Stimulated activated naive CD8-positive, alpha-beta T cell treated with anti-CD3 and anti-CD28 coated beads, Interleukin-15, amount 100 ng/mL, for 72 hours (primary cell): ENCODE results near the gene ANAPC13.

Source experiments
- ATAC-seq: fragments of 150-1000 bp; cut with Tn5 transposase; 2 replicates; pipeline ENCODE4 v1.10.0; 2021; ENCODE audit warnings: mild to moderate bottlenecking, moderate library complexity
- DNase-seq, 2 donors: peaks; one replicate each; pipeline ENCODE4 v3.0.0; 2021 to 2022
- H3K27ac Mint-ChIP-seq, 2 donors: one replicate each; pipeline ENCODE4 v1.8.0; 2022; ENCODE audit warnings: mild to moderate bottlenecking in 2 of 2, mixed read lengths in 2 of 2, moderate library complexity in 2 of 2
- H3K27me3 Mint-ChIP-seq: one replicate; pipeline ENCODE4 v1.8.0; 2022; ENCODE audit warnings: mixed read lengths
- H3K4me1 Mint-ChIP-seq: one replicate; pipeline ENCODE4 v1.8.0; 2022; ENCODE audit warnings: mild to moderate bottlenecking, mixed read lengths
- H3K4me3 Mint-ChIP-seq, 2 donors: one replicate each; pipeline ENCODE4 v1.8.0; 2022; ENCODE audit warnings: mild to moderate bottlenecking in 2 of 2, mixed read lengths in 2 of 2, moderate library complexity in 1 of 2
- H3K9me3 Mint-ChIP-seq, 2 donors: one replicate each; pipeline ENCODE4 v1.8.0; 2022; ENCODE audit warnings: mixed read lengths in 2 of 2

ANAPC13 gene

DNA sequence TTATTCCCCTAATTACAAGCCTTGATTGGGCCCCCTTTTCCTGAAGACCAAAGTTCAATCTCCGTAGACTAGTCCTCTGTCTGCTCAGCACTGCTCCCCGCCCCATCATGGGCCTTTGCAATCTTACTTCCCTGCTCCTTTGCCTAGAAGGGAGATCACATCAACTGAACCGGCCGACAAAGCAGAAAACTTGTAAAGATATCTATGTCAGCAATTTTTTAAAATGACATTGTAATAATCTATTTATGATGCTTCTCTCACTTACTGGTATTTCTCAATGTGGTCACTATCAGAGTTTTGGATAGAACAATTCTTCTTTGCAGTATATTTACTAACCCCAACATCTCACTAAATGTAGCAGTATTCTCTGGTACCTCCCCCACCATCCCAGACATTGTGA is 17.3 kb downstream of the ANAPC13 start:
- no peaks in the 10 kb centered on the region for H3K4me1 Mint-ChIP-seq
- DNase-seq (no peak), ATAC-seq (no peak)
- no peak overlapping the region for H3K27ac Mint-ChIP-seq
- H3K9me3 Mint-ChIP-seq, result no peaks in the 10 kb centered on the region
- no peaks in the 10 kb centered on the region for H3K27me3 Mint-ChIP-seq
- H3K4me3 Mint-ChIP-seq, result no peak overlapping the region

DNA sequence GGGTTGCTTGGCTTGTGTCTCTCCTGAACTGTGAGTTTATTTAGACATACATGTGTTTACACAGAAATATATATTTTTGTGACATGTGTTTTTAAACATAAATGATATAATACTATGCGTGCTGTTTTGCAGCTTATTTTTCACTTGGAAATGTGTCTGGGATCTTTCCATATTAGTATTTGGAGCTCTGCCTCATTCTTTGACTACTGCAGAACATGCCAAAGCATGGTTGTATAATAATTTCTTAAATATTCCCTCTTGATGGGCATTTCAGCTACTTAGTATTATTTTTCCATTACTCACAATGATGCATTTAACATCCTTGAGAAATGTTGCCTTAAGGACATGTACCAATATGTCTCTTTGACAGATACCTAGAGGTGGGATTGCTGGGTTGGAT is 19.5 kb downstream of the ANAPC13 start:
- no peak overlapping the region for H3K4me3 Mint-ChIP-seq
- no peaks in the 10 kb centered on the region for H3K9me3 Mint-ChIP-seq
- no peak overlapping the region for H3K27ac Mint-ChIP-seq
- ATAC-seq, result no peak
- peaks cover 15% of the 10 kb centered on the region for H3K27me3 Mint-ChIP-seq
- no peak for DNase-seq
- H3K4me1 Mint-ChIP-seq, result no peaks in the 10 kb centered on the region

DNA sequence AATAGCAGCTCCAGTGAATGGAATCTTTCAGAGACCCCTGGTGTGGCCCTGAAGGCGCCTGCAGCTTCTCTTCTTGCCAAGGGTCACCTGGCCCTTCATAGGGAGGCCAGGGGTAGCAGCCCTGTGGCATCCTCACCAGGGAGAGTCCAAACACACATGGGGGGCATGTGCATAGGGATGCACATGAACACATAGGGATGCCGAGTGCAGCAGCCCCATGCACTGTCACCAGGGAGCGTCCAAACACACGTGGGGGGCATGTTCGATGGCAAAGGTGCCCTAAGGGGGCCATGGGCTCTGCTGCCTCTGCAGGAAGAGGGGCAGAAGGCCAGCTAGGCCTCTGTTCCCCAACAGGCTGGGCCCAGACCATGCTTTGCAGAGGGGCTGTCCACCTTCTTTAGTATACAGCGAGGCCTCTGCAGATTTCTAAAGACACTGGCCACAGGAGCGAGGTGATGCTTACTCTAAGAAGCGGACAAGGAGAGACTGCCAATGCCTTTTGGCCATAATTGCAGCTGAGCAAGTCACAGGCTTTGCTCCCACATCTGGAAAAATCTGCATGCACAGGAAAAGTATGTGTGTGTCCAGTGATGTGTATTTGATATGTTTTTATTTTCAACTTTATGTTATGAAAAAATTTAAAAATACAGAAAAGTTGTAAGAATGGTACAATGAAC is 21.0 kb downstream of the ANAPC13 start:
- DNase-seq (no peak), ATAC-seq (no peak)
- H3K4me3 Mint-ChIP-seq, result no peak overlapping the region
- H3K4me1 Mint-ChIP-seq, result no peaks in the 10 kb centered on the region
- peaks cover 24% of the 10 kb centered on the region for H3K27me3 Mint-ChIP-seq
- H3K9me3 Mint-ChIP-seq, result no peaks in the 10 kb centered on the region
- H3K27ac Mint-ChIP-seq, result no peak overlapping the region

DNA sequence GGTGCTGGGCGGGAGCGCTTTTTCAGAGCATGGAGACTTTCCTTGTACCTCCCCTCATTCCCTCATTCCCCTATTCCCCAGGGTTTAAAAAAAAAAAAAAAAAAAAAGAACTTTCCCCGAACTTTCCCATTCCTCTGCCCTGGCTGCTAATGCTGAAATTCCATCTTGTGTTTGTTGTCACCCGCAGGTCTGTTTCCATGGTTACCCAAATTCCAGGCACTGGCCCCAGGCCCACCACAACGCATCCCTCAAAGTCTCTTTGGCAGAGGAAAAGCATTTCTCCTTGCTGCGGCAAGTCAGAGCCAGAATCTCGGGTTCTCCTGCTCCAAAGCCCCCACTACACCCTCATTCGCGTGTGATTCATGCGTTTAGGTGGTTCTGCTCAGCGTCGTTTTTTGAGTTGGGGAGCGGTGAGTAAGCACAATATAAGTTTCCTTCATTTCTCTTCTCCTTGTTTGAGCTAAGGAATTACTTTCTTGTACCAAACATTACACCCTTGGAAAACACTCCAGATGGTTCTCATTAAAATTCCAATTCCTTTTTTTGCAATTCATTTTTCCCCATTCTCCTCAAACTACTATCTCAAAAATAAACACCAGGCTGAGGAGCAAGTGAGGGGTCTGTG is 21.6 kb downstream of the ANAPC13 start:
- DNase-seq, result no peak
- Mint-ChIP-seq H3K27ac (no peak overlapping the region), H3K9me3 (no peaks in the 10 kb centered on the region), H3K4me1 (no peaks in the 10 kb centered on the region), H3K4me3 (no peak overlapping the region), H3K27me3 (peaks cover 29% of the 10 kb centered on the region)
- ATAC-seq, result no peak

DNA sequence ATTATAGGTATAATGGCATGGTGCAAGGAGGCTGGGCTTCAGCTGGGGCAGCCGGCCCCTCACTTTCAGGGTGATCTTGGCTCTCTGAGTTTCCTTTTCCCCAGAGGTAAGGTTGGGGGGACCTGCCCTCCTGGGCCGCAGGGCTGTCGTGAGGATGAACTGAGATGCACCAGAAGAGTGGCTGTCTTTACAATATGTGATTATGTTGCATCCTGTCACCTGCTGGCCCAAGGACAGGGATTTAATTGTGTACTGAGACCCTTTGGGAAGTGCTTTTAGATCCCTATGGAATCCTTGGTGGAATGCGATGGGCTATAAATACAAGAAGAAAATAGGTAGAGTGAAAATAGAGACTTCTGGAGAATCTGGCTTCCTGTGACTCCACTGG is 22.1 kb downstream of the ANAPC13 start:
- Mint-ChIP-seq H3K27ac (no peak overlapping the region), H3K4me1 (no peaks in the 10 kb centered on the region), H3K27me3 (peaks cover 29% of the 10 kb centered on the region), H3K4me3 (no peak overlapping the region), H3K9me3 (no peaks in the 10 kb centered on the region)
- DNase-seq, result no peak
- no peak for ATAC-seq

DNA sequence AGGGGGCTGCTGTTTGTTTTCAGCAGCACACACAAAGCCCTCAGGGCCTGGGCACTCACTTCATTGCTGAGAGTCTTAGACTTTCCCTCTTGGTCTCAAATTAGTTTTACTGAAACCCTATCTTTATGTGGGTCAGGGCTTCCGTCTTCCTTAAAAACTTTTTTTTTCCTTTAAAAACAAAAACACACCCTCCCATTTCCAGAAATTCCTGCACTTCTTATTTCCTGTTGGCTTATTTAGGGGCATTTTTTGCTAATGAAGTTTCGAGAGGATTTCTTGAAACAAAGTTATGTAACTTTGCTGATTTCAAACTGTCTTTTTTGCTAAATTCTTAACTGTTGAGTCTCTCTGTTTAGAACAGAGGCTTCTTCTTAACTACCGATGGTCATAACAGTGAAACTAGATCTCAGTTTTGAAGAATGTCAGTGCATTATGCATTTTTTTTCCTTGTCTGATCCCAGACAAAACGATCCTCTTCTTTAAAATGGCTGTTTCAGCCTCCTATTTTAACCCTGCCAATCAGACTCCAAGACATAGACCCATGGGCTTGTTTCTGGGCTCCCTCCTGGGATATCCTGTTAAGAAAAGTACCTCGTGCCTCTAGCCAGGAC is 23.3 kb downstream of the ANAPC13 start:
- ATAC-seq, result no peak
- DNase-seq, result no peak

DNA sequence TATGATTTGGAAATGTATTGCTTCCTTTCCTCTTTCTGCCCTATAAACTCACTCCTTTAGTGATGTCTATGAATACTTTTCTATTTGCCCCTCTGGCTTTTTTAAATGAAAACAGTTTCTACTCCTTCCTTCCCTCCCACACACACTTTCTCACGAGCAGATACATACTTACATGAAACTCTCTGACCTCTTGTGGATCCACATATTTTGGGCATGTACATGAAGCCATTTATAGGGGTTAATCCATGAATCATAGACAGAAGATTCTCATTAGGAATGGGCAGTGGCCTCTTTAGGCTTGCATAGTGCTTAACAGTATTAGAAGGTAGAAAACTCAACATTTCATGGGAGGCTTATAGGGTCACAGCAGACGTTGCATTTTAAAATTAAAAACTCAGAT is 24.8 kb downstream of the ANAPC13 start:
- DNase-seq (no peak), ATAC-seq (no peak)
- H3K27me3 Mint-ChIP-seq, result peaks cover 44% of the 10 kb centered on the region
- no peaks in the 10 kb centered on the region for H3K4me1 Mint-ChIP-seq
- no peak overlapping the region for H3K27ac Mint-ChIP-seq
- H3K4me3 Mint-ChIP-seq, result no peak overlapping the region
- H3K9me3 Mint-ChIP-seq, result no peaks in the 10 kb centered on the region

More for the DNA sequence above, 23.3 kb downstream of the ANAPC13 start:
- Mint-ChIP-seq H3K4me1 (no peaks in the 10 kb centered on the region), H3K27ac (peak overlapping the region in 1 of 2 donors; percentile 74), H3K4me3 (no peak overlapping the region), H3K27me3 (peaks cover 39% of the 10 kb centered on the region), H3K9me3 (no peaks in the 10 kb centered on the region)

DNA sequence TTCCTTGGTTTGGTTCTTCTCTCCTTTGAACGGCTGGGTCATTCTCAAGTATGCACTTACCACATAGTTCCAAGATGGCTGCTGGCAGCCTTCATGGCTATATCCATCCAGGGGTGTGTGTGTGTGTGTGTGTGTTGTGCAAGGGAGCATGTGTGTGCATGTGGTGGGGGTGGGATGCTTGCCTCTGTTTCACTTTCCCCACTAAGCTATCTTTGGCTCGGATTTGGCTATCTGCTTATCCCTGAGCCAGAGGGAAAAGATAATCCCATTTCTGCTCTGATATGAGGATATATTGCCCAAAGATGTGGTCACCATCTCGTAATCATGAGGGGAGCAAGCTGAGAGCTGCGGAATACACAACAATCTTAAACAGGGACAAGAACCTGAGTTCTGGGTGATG is 26.2 kb downstream of the ANAPC13 start:
- no peak for DNase-seq
- H3K27me3 Mint-ChIP-seq, result peaks cover 44% of the 10 kb centered on the region
- no peak overlapping the region for H3K4me3 Mint-ChIP-seq
- no peak for ATAC-seq
- no peak overlapping the region for H3K27ac Mint-ChIP-seq
- no peaks in the 10 kb centered on the region for H3K4me1 Mint-ChIP-seq
- no peaks in the 10 kb centered on the region for H3K9me3 Mint-ChIP-seq

DNA sequence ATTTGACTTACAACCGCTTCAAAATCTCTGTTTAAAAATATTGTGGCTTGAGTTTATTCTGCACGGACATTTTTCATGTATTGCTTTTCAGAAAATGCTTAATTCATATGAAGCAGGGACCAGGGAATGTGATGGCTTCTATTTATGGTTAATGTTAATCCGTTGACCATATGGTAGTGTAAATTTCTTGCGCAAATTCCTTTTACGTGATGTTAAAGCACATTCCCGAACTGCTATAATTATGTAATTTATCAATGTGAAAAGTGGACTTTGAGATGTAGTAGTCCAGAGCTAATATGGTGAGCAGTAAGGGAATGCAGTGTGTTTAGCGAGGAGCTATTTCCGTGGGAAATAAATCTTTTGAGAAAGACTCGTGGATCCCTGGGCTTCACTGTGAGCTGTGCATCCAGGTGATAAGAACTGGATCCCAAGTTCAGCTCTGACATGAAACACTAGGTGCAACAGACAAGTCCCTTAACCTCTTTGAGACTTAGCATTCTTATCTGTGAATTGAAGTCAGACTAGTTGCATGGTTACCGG is 27.3 kb downstream of the ANAPC13 start:
- no peak for DNase-seq
- Mint-ChIP-seq H3K4me3 (no peak overlapping the region), H3K27me3 (peaks cover 44% of the 10 kb centered on the region), H3K4me1 (no peaks in the 10 kb centered on the region), H3K27ac (no peak overlapping the region), H3K9me3 (no peaks in the 10 kb centered on the region)
- no peak for ATAC-seq

DNA sequence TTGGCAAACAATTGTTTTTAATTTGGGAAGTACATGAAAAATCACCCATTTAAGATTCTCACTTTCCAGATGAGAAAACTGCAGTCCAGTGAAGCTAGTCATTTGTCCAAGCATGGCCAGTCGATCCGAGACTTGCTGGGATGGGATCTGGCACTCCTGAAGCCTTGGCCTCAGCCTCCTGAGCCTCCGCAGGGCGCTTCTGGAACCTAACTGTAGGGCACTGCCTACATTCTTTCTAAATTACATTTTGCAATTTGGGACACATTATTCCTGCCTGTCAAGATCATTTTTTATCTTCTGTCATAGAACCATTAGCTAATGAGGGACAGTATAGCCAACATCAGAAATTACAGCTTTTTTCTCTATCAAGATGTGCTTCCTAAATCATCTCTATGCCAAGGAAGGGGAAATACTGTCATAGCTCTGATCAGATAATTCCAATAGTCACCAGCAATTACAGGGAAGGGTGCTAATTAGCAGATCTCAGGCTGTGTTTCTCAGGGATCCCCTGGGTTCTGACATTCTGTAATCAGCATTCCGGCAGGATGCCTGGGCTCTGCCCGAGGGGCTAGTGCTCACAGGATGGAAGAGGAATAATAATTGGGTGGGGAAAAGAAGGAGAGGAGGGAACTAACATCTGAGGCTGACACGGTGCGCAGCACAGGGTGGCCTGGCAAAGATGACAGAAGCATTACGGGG is 28.3 kb downstream of the ANAPC13 start:
- no peaks in the 10 kb centered on the region for H3K9me3 Mint-ChIP-seq
- H3K27me3 Mint-ChIP-seq, result peaks cover 35% of the 10 kb centered on the region
- H3K4me3 Mint-ChIP-seq, result no peak overlapping the region
- ATAC-seq (no peak), DNase-seq (no peak)
- H3K4me1 Mint-ChIP-seq, result no peaks in the 10 kb centered on the region
- H3K27ac Mint-ChIP-seq, result no peak overlapping the region

DNA sequence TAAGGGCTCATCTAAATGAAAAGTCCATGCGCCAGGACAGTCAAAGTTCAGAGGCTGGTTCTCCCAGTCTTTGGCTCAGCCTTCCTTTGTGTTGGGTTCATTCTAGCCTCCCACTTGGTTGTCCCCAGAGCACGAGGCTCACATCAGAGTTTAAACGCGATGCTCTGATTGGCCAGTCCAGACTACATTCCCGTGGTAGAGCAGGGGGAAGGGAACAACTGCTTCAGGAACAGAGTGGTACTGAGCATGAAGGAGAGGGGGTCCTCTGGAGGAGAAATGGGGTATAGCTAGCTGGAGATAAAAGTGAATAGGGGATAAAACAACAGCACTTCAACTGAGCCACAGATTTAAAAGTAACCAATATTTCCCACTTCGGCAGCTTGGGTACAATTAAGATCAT is 32.2 kb downstream of the ANAPC13 start:
- no peak overlapping the region for H3K4me3 Mint-ChIP-seq

DNA sequence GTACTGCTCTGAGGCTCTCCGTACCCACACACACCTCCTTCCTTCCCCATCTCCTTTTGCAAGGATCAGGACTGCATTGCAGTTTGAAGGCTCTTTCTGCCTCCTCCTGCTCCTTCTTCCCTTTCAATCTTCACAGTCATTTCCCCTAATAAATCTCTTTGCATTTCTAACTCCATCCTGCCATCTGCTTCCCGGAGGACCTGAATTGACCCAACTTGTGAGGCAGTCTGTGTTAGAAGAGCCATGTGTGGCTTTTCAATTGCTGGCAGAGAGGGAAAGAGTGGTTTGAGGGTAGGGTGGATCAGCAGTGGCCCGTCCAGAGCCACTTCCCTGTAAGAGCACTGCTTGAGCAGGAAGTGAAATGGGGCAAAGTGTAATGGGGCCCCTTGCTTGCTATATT is 35.8 kb downstream of the ANAPC13 start:
- DNase-seq (no peak), ATAC-seq (no peak)
- H3K27ac Mint-ChIP-seq, result no peak overlapping the region
- peaks cover 0 to 11% of the 10 kb centered on the region in 2 donors for H3K9me3 Mint-ChIP-seq
- peaks cover 36% of the 10 kb centered on the region for H3K27me3 Mint-ChIP-seq
- no peaks in the 10 kb centered on the region for H3K4me1 Mint-ChIP-seq
- H3K4me3 Mint-ChIP-seq, result no peak overlapping the region

More for the DNA sequence above, 32.2 kb downstream of the ANAPC13 start:
- Mint-ChIP-seq H3K9me3 (no peaks in the 10 kb centered on the region), H3K27ac (no peak overlapping the region), H3K27me3 (peaks cover 20% of the 10 kb centered on the region), H3K4me1 (no peaks in the 10 kb centered on the region)
- ATAC-seq (no peak), DNase-seq (no peak)

DNA sequence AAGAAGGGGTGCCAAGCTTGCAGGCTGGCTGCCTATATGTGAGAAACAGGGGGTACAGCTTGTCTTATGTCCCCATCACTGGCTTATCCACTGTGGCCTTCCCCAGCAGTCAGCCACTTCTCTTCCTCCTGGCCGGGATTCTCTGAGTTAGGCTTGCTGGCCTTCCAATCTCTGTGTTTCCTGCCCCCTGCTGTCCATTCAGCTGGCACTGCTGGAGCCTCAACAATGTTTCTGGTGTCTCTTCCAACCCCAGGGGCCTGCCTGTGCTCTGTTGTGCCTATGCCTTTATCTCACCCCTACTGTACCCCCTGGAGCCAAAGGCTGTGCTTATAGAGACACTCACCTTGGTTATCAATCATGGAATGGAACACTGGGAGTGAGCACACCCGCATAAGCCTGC is 36.5 kb downstream of the ANAPC13 start:
- H3K9me3 Mint-ChIP-seq, result peaks cover 0 to 17% of the 10 kb centered on the region in 2 donors
- ATAC-seq (peak; percentile 20), DNase-seq (no peak)
- H3K27me3 Mint-ChIP-seq, result peaks cover 43% of the 10 kb centered on the region
- H3K27ac Mint-ChIP-seq, result no peak overlapping the region
- no peaks in the 10 kb centered on the region for H3K4me1 Mint-ChIP-seq
- H3K4me3 Mint-ChIP-seq, result no peak overlapping the region

DNA sequence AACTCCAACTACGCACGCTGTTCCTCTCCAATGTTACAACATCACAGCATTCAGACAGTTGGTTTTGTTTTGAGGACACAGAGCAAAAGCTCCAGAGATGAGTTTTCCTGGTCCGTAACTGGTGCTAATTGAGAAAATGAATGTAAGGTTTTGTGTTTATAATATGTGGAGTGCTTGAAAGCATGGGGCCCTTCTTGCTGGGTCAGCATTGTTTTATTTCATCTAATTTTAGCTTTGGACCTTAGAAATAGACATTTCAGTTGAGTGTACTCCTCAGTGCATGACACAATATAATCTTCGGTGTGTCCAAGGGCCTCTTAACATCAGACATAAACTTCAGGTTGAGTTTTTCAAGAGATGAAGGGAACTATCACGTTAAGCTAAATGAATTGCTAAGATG is 37.1 kb downstream of the ANAPC13 start:
- Mint-ChIP-seq H3K27me3 (peaks cover 43% of the 10 kb centered on the region), H3K4me3 (no peak overlapping the region), H3K4me1 (no peaks in the 10 kb centered on the region), H3K9me3 (peaks cover 0 to 17% of the 10 kb centered on the region in 2 donors), H3K27ac (no peak overlapping the region)
- DNase-seq (no peak), ATAC-seq (no peak)

DNA sequence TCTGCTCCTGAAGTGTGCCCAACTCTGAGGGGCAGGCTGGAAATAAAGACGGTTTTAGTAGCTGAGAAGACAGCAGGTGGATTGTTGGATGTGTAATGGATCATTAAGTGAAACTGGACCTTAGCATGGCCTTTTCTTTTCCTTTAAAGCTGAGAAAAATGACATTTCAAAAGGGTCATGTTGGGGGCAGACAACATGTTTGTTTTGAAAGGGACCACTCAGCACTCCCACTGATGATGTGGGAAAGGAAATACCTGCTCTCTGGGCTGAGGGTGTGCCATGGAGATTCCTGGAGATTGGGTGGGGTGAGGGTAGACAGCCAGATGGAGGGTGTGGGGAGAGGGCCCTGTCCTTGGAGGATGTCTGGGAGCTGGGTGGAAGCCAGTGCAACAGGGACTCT is 38.4 kb downstream of the ANAPC13 start:
- no peak overlapping the region for H3K4me3 Mint-ChIP-seq
- ATAC-seq, result no peak

DNA sequence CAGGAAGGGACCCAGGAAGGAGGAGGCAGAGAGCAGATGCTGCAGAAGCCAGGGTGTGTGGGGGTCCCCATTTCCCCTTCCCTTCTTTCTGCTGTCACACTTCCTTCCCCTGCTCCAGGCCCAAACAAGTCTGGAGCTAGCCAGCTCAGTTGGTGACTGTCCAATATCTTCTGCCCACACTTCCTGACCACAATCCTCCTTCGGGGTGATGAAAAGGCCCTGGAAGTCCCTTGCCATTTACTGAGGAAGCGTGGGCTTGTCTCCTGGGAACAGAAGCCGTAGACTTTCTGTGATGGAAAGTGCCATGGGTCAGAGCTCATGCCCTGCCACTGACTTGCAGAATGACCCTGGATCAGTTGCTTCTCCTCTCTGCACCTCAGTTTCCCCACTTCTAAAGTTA is 39.0 kb downstream of the ANAPC13 start:
- DNase-seq (no peak), ATAC-seq (no peak)
- Mint-ChIP-seq H3K4me1 (no peaks in the 10 kb centered on the region), H3K27ac (no peak overlapping the region), H3K9me3 (peaks cover 0 to 17% of the 10 kb centered on the region in 2 donors), H3K4me3 (no peak overlapping the region), H3K27me3 (peaks cover 46% of the 10 kb centered on the region)

More for the DNA sequence above, 38.4 kb downstream of the ANAPC13 start:
- Mint-ChIP-seq H3K27ac (no peak overlapping the region), H3K9me3 (peaks cover 0 to 17% of the 10 kb centered on the region in 2 donors), H3K4me1 (no peaks in the 10 kb centered on the region), H3K27me3 (peaks cover 44% of the 10 kb centered on the region)
- no peak for DNase-seq
